ENCODE results near the gene USP15.
"Not testable (repeated sequence)": the region's sequence is repeated elsewhere in the genome, so short reads cannot be mapped to it uniquely, and the experiment has no call there.

USP15 gene

GRCh38 chr12:62323386-62323785 lies 63.2 kb downstream of the USP15 start:
- DNase-seq (ENCODE audit: low read depth): no peak

GRCh38 chr12:62328296-62328921 lies 68.2 kb downstream of the USP15 start:
- no peak for DNase-seq (ENCODE audit: low read depth)

GRCh38 chr12:62331306-62331705 lies 71.1 kb downstream of the USP15 start:
- DNase-seq (ENCODE audit: low read depth): no peak

- DNase-seq (ENCODE audit: low read depth): no peak
Observed at GRCh38 chr12:62332598-62332997, 72.4 kb downstream of the USP15 start.

- DNase-seq (ENCODE audit: low read depth): no peak
Observed at GRCh38 chr12:62335057-62335456, 74.9 kb downstream of the USP15 start.

GRCh38 chr12:62335796-62336195 lies 75.6 kb downstream of the USP15 start:
- no peak for DNase-seq (ENCODE audit: low read depth)

GRCh38 chr12:62337643-62338042 lies 77.4 kb downstream of the USP15 start:
- DNase-seq (ENCODE audit: low read depth): not testable (repeated sequence)

- not testable (repeated sequence) for DNase-seq (ENCODE audit: low read depth)
Observed at GRCh38 chr12:62342614-62343303, 82.6 kb downstream of the USP15 start.

- DNase-seq (ENCODE audit: low read depth): not testable (repeated sequence)
Observed at GRCh38 chr12:62343304-62344120, 83.3 kb downstream of the USP15 start.

- not testable (repeated sequence) for DNase-seq (ENCODE audit: low read depth)
Observed at GRCh38 chr12:62344731-62345556, 84.7 kb downstream of the USP15 start.

GRCh38 chr12:62345667-62346066 lies 85.5 kb downstream of the USP15 start:
- DNase-seq (ENCODE audit: low read depth): no peak

GRCh38 chr12:62346817-62347216 lies 86.6 kb downstream of the USP15 start:
- DNase-seq (ENCODE audit: low read depth): no peak

GRCh38 chr12:62347922-62348650 lies 87.9 kb downstream of the USP15 start:
- DNase-seq (ENCODE audit: low read depth): no peak

GRCh38 chr12:62350554-62350953 lies 90.3 kb downstream of the USP15 start:
- DNase-seq (ENCODE audit: low read depth): no peak

GRCh38 chr12:62351326-62351725 lies 91.1 kb downstream of the USP15 start:
- no peak for DNase-seq (ENCODE audit: low read depth)

GRCh38 chr12:62361048-62361447 lies 100.8 kb downstream of the USP15 start:
- no peak for DNase-seq (ENCODE audit: low read depth)

GRCh38 chr12:62363506-62363905 lies 103.3 kb downstream of the USP15 start:
- no peak for DNase-seq (ENCODE audit: low read depth)

GRCh38 chr12:62364697-62365096 lies 104.5 kb downstream of the USP15 start:
- DNase-seq (ENCODE audit: low read depth): not testable (repeated sequence)

- DNase-seq (ENCODE audit: low read depth): not testable (repeated sequence)
Observed at GRCh38 chr12:62365846-62366245, 105.6 kb downstream of the USP15 start.

- not testable (repeated sequence) for DNase-seq (ENCODE audit: low read depth)
Observed at GRCh38 chr12:62368430-62369223, 108.4 kb downstream of the USP15 start.
